ENCODE results near the gene C12orf56. TPM values are rescaled to one million over a fixed set of nuclear protein-coding genes. Genes with fewer than 3 reads are reported as not detected.
"Not testable (repeated sequence)": the region's sequence is repeated elsewhere in the genome, so short reads cannot be mapped to it uniquely, and the experiment has no call there.

Gene C12orf56
- total and polyA plus RNA-seq, 2 donors, result 3.7 to 7.1 TPM

GRCh38 chr12:64299628-64300027, 90.9 kb downstream of the C12orf56 start:
- Histone ChIP-seq H3K36me3 (ENCODE audit: control insufficient read depth in 2 of 2, insufficient read depth in 2 of 2, low read length in 1 of 2) (no peaks in the 10 kb centered on the region), H3K4me3 (ENCODE audit: low read length in 2 of 2) (no peak overlapping the region), H3K27ac (ENCODE audit: low read depth in 1 of 2, low read length in 1 of 2) (no peak overlapping the region), H3K27me3 (ENCODE audit: control insufficient read depth in 2 of 2, insufficient read depth in 1 of 2, low read length in 1 of 2) (no peaks in the 10 kb centered on the region), H3K4me1 (ENCODE audit: control insufficient read depth in 2 of 2, insufficient read depth in 2 of 2, low read length in 2 of 2) (no peaks in the 10 kb centered on the region), H3K9me3 (ENCODE audit: control insufficient read depth in 2 of 2, insufficient read depth in 1 of 2, low read length in 1 of 2) (no peaks in the 10 kb centered on the region)
- 58% methylated on average over 3 of the region's 3 CpGs for WGBS
- DNase-seq (ENCODE audit: low read depth in 6 of 9, low spot score in 9 of 9), result no peak

GRCh38 chr12:64296301-64296700, 94.3 kb downstream of the C12orf56 start:
- no peaks in the 10 kb centered on the region for H3K36me3 ChIP-seq (ENCODE audit: control insufficient read depth in 2 of 2, insufficient read depth in 2 of 2, low read length in 1 of 2)
- H3K27me3 ChIP-seq (ENCODE audit: control insufficient read depth in 2 of 2, insufficient read depth in 1 of 2, low read length in 1 of 2), result no peaks in the 10 kb centered on the region
- no peak overlapping the region for H3K4me3 ChIP-seq (ENCODE audit: low read length in 2 of 2)
- no peaks in the 10 kb centered on the region for H3K4me1 ChIP-seq (ENCODE audit: control insufficient read depth in 2 of 2, insufficient read depth in 2 of 2, low read length in 2 of 2)
- DNase-seq (ENCODE audit: low read depth in 6 of 9, low spot score in 9 of 9), result no peak
- H3K27ac ChIP-seq (ENCODE audit: low read depth in 1 of 2, low read length in 1 of 2), result no peak overlapping the region
- no peaks in the 10 kb centered on the region for H3K9me3 ChIP-seq (ENCODE audit: control insufficient read depth in 2 of 2, insufficient read depth in 1 of 2, low read length in 1 of 2)

GRCh38 chr12:64293654-64294364, 96.7 kb downstream of the C12orf56 start:
- DNase-seq (ENCODE audit: low read depth in 6 of 9, low spot score in 9 of 9), result peak in 1 of 9 donors; percentile 8
- Histone ChIP-seq H3K27ac (ENCODE audit: low read depth in 1 of 2, low read length in 1 of 2) (no peak overlapping the region), H3K36me3 (ENCODE audit: control insufficient read depth in 2 of 2, insufficient read depth in 2 of 2, low read length in 1 of 2) (no peaks in the 10 kb centered on the region), H3K9me3 (ENCODE audit: control insufficient read depth in 2 of 2, insufficient read depth in 1 of 2, low read length in 1 of 2) (no peaks in the 10 kb centered on the region), H3K4me3 (ENCODE audit: low read length in 2 of 2) (no peak overlapping the region), H3K27me3 (ENCODE audit: control insufficient read depth in 2 of 2, insufficient read depth in 1 of 2, low read length in 1 of 2) (no peaks in the 10 kb centered on the region), H3K4me1 (ENCODE audit: control insufficient read depth in 2 of 2, insufficient read depth in 2 of 2, low read length in 2 of 2) (no peaks in the 10 kb centered on the region)
- WGBS, result 95% methylated on average over 4 of the region's 4 CpGs

GRCh38 chr12:64293174-64293573, 97.4 kb downstream of the C12orf56 start:
- H3K9me3 ChIP-seq (ENCODE audit: control insufficient read depth in 2 of 2, insufficient read depth in 1 of 2, low read length in 1 of 2); DNase-seq (ENCODE audit: low read depth in 6 of 9, low spot score in 9 of 9); H3K4me3 ChIP-seq (ENCODE audit: low read length in 2 of 2); H3K27me3 ChIP-seq (ENCODE audit: control insufficient read depth in 2 of 2, insufficient read depth in 1 of 2, low read length in 1 of 2); H3K36me3 ChIP-seq (ENCODE audit: control insufficient read depth in 2 of 2, insufficient read depth in 2 of 2, low read length in 1 of 2); H3K4me1 ChIP-seq (ENCODE audit: control insufficient read depth in 2 of 2, insufficient read depth in 2 of 2, low read length in 2 of 2); H3K27ac ChIP-seq (ENCODE audit: low read depth in 1 of 2, low read length in 1 of 2): not testable (repeated sequence)
- WGBS, result 89% methylated on average over 14 of the region's 15 CpGs

GRCh38 chr12:64286521-64286920, 104.0 kb downstream of the C12orf56 start:
- WGBS, result 90% methylated on average over 4 of the region's 4 CpGs
- H3K36me3 ChIP-seq (ENCODE audit: control insufficient read depth in 2 of 2, insufficient read depth in 2 of 2, low read length in 1 of 2), result no peaks in the 10 kb centered on the region
- H3K4me3 ChIP-seq (ENCODE audit: low read length in 2 of 2), result no peak overlapping the region
- no peak for DNase-seq (ENCODE audit: low read depth in 6 of 9, low spot score in 9 of 9)
- no peaks in the 10 kb centered on the region for H3K27me3 ChIP-seq (ENCODE audit: control insufficient read depth in 2 of 2, insufficient read depth in 1 of 2, low read length in 1 of 2)
- H3K9me3 ChIP-seq (ENCODE audit: control insufficient read depth in 2 of 2, insufficient read depth in 1 of 2, low read length in 1 of 2), result no peaks in the 10 kb centered on the region
- H3K4me1 ChIP-seq (ENCODE audit: control insufficient read depth in 2 of 2, insufficient read depth in 2 of 2, low read length in 2 of 2), result no peaks in the 10 kb centered on the region
- H3K27ac ChIP-seq (ENCODE audit: low read depth in 1 of 2, low read length in 1 of 2), result no peak overlapping the region

- DNase-seq (ENCODE audit: low read depth in 6 of 9, low spot score in 9 of 9), result no peak
- 96% methylated on average over 4 of the region's 4 CpGs for WGBS
- H3K9me3 ChIP-seq (ENCODE audit: control insufficient read depth in 2 of 2, insufficient read depth in 1 of 2, low read length in 1 of 2), result no peaks in the 10 kb centered on the region
- no peak overlapping the region for H3K4me3 ChIP-seq (ENCODE audit: low read length in 2 of 2)
- no peaks in the 10 kb centered on the region for H3K27me3 ChIP-seq (ENCODE audit: control insufficient read depth in 2 of 2, insufficient read depth in 1 of 2, low read length in 1 of 2)
- H3K36me3 ChIP-seq (ENCODE audit: control insufficient read depth in 2 of 2, insufficient read depth in 2 of 2, low read length in 1 of 2), result no peaks in the 10 kb centered on the region
- H3K27ac ChIP-seq (ENCODE audit: low read depth in 1 of 2, low read length in 1 of 2), result no peak overlapping the region
- no peaks in the 10 kb centered on the region for H3K4me1 ChIP-seq (ENCODE audit: control insufficient read depth in 2 of 2, insufficient read depth in 2 of 2, low read length in 2 of 2)
These were observed 106.3 kb downstream of the C12orf56 start for GRCh38 chr12:64284256-64284655.

- H3K4me3 ChIP-seq (ENCODE audit: low read length in 2 of 2), result no peak overlapping the region
- H3K27me3 ChIP-seq (ENCODE audit: control insufficient read depth in 2 of 2, insufficient read depth in 1 of 2, low read length in 1 of 2), result no peaks in the 10 kb centered on the region
- H3K36me3 ChIP-seq (ENCODE audit: control insufficient read depth in 2 of 2, insufficient read depth in 2 of 2, low read length in 1 of 2), result no peaks in the 10 kb centered on the region
- no peak overlapping the region for H3K27ac ChIP-seq (ENCODE audit: low read depth in 1 of 2, low read length in 1 of 2)
- WGBS, result 98% methylated on average over 4 of the region's 4 CpGs
- DNase-seq (ENCODE audit: low read depth in 6 of 9, low spot score in 9 of 9), result no peak
- no peaks in the 10 kb centered on the region for H3K4me1 ChIP-seq (ENCODE audit: control insufficient read depth in 2 of 2, insufficient read depth in 2 of 2, low read length in 2 of 2)
- no peaks in the 10 kb centered on the region for H3K9me3 ChIP-seq (ENCODE audit: control insufficient read depth in 2 of 2, insufficient read depth in 1 of 2, low read length in 1 of 2)
These were observed 112.1 kb downstream of the C12orf56 start for GRCh38 chr12:64278421-64278820.

GRCh38 chr12:64273527-64274403, 116.8 kb downstream of the C12orf56 start:
- Histone ChIP-seq H3K9me3 (ENCODE audit: control insufficient read depth in 2 of 2, insufficient read depth in 1 of 2, low read length in 1 of 2) (no peaks in the 10 kb centered on the region), H3K27me3 (ENCODE audit: control insufficient read depth in 2 of 2, insufficient read depth in 1 of 2, low read length in 1 of 2) (no peaks in the 10 kb centered on the region), H3K4me1 (ENCODE audit: control insufficient read depth in 2 of 2, insufficient read depth in 2 of 2, low read length in 2 of 2) (no peaks in the 10 kb centered on the region), H3K27ac (ENCODE audit: low read depth in 1 of 2, low read length in 1 of 2) (no peak overlapping the region), H3K36me3 (ENCODE audit: control insufficient read depth in 2 of 2, insufficient read depth in 2 of 2, low read length in 1 of 2) (no peaks in the 10 kb centered on the region), H3K4me3 (ENCODE audit: low read length in 2 of 2) (no peak overlapping the region)
- no peak for DNase-seq (ENCODE audit: low read depth in 6 of 9, low spot score in 9 of 9)
- WGBS, result 85% methylated on average over 11 of the region's 11 CpGs

GRCh38 chr12:64270411-64270810, 120.1 kb downstream of the C12orf56 start:
- Histone ChIP-seq H3K4me1 (ENCODE audit: control insufficient read depth in 2 of 2, insufficient read depth in 2 of 2, low read length in 2 of 2) (no peaks in the 10 kb centered on the region), H3K36me3 (ENCODE audit: control insufficient read depth in 2 of 2, insufficient read depth in 2 of 2, low read length in 1 of 2) (no peaks in the 10 kb centered on the region), H3K27ac (ENCODE audit: low read depth in 1 of 2, low read length in 1 of 2) (no peak overlapping the region), H3K27me3 (ENCODE audit: control insufficient read depth in 2 of 2, insufficient read depth in 1 of 2, low read length in 1 of 2) (no peaks in the 10 kb centered on the region), H3K9me3 (ENCODE audit: control insufficient read depth in 2 of 2, insufficient read depth in 1 of 2, low read length in 1 of 2) (no peaks in the 10 kb centered on the region), H3K4me3 (ENCODE audit: low read length in 2 of 2) (no peak overlapping the region)
- WGBS, result 99% methylated on average over 1 of the region's 1 CpG
- DNase-seq (ENCODE audit: low read depth in 6 of 9, low spot score in 9 of 9), result no peak

Data from thymus (tissue), 11 donors.